Testis (tissue), 3 donors: ENCODE data around the gene RAB11A. TPM values are rescaled to one million over a fixed set of nuclear protein-coding genes. Genes with fewer than 3 reads are reported as not detected.
A peak's percentile ranks its signal among the peaks of the same experiment; 100 is the strongest.

Experiments
- DNase-seq: peaks from one replicate; pipeline ENCODE4 v3.0.0-alpha.2; 2019
- H3K27ac ChIP-seq, 2 donors: fragments of 200-600 bp; sonication (generic); one replicate each; pipeline ENCODE4 v1.5.1; 2019
- H3K27me3 ChIP-seq: fragments of 200-600 bp; sonication (generic); one replicate; pipeline ENCODE4 v1.5.1; 2019
- H3K36me3 ChIP-seq: fragments of 200-600 bp; sonication (generic); one replicate; pipeline ENCODE4 v1.5.1; 2017; ENCODE audit warnings: low read depth; ENCODE audit errors: missing control alignments
- H3K4me1 ChIP-seq: fragments of 200-600 bp; sonication (generic); one replicate; pipeline ENCODE4 v1.5.1; 2019
- H3K4me3 ChIP-seq, 2 donors: fragments of 200-600 bp; sonication (generic); one replicate each; pipeline ENCODE4 v1.5.1; 2017 to 2019
- H3K9me3 ChIP-seq: fragments of 200-600 bp; sonication (generic); one replicate; pipeline ENCODE4 v1.5.1; 2017
- CTCF ChIP-seq, 3 experiments: fragments of 450-650 bp in 2 of 3; fragments of 200-600 bp in 1 of 3; sonication (generic) in 1 of 3; IDR thresholded peaks; one replicate each; pipeline ENCODE4 v1.5.1; 2016 to 2019; ENCODE audit warnings: antibody characterized with exemption in 3 of 3, mild to moderate bottlenecking in 2 of 3, moderate library complexity in 1 of 3
- POLR2A ChIP-seq: fragments of 450-650 bp; IDR thresholded peaks from one replicate; pipeline ENCODE4 v1.6.1; 2017; ENCODE audit warnings: antibody characterized with exemption, mild to moderate bottlenecking, moderate library complexity
- WGBS, 2 donors: methylation state at CpG; one replicate each; pipeline ENCODE4 v1.1.5; 2018; 5-methylcytosine and 5-hydroxymethylcytosine counted together
- intact Hi-C: fragments of 100-400 bp; cut with DNase I; formaldehyde crosslinking; loops from one replicate; pipeline ENCODE4 v1.15.1; 2023; ENCODE audit warnings: low total_unique reads
- polyA plus RNA-seq: library from polyadenylated mRNA; stranded (reverse); fragments of 350-450 nt; fragmentation: Illumina TruSeq; extraction: RNeasy Lipid Tissue Mini Kit (QIAGEN cat#74804); gene quantifications from one replicate; pipeline ENCODE4 v1.2.3, GENCODE V29; 2014; ENCODE audit warnings: low read depth, low replicate concordance; ENCODE audit not compliant: insufficient read depth
- total RNA-seq, 2 donors: library from RNA; depleted of rRNA; stranded (reverse); fragments of >200 nt; gene quantifications; one replicate each; pipeline ENCODE4 v1.2.3, GENCODE V29; 2016

RAB11A gene
- total and polyA plus RNA-seq, 3 donors from 2014 or later = 221 to 546 (median 307) TPM

- DNase-seq = peak; percentile 85
- H3K36me3 ChIP-seq = no peaks in the 10 kb centered on the region
- H3K4me3 ChIP-seq = no peak overlapping the region
- no peak overlapping the region for H3K27ac ChIP-seq
- TF ChIP-seq POLR2A (no peak), CTCF (IDR thresholded peaks at IDR 0.05) (peak; percentile 45 to 63 (median 50))
- WGBS, 2 donors = 37 to 38% methylated on average over 5 to 16 of the region's 16 CpGs
- intact Hi-C loops = no loop called here
- H3K27me3 ChIP-seq = no peaks in the 10 kb centered on the region
- H3K9me3 ChIP-seq = no peaks in the 10 kb centered on the region
- peaks cover 6% of the 10 kb centered on the region for H3K4me1 ChIP-seq
These were observed 47.5 kb downstream of the RAB11A start for GRCh38 chr15:65916664-65917406.

- H3K36me3 ChIP-seq = no peaks in the 10 kb centered on the region
- TF ChIP-seq CTCF (IDR thresholded peaks at IDR 0.05) = no peak
- no peak for TF ChIP-seq POLR2A
- H3K4me3 ChIP-seq = no peak overlapping the region
- no peaks in the 10 kb centered on the region for H3K27me3 ChIP-seq
- WGBS, 2 donors = 84 to 91% methylated on average over 3 of the region's 3 CpGs
- DNase-seq = no peak
- no peak overlapping the region for H3K27ac ChIP-seq
- intact Hi-C loops = no loop called here
- peaks cover 11% of the 10 kb centered on the region for H3K4me1 ChIP-seq
- no peaks in the 10 kb centered on the region for H3K9me3 ChIP-seq
These were observed 48.1 kb downstream of the RAB11A start for GRCh38 chr15:65917407-65917756.

- intact Hi-C loops = no loop called here
- no peak for TF ChIP-seq POLR2A
- no peak for TF ChIP-seq CTCF (IDR thresholded peaks at IDR 0.05)
- H3K36me3 ChIP-seq = no peaks in the 10 kb centered on the region
- no peak overlapping the region for H3K4me3 ChIP-seq
- H3K27me3 ChIP-seq = no peaks in the 10 kb centered on the region
- WGBS, 2 donors = 87 to 96% methylated on average over 2 to 4 of the region's 4 CpGs
- DNase-seq = no peak
- no peak overlapping the region for H3K27ac ChIP-seq
- H3K9me3 ChIP-seq = no peaks in the 10 kb centered on the region
- H3K4me1 ChIP-seq = peaks cover 17% of the 10 kb centered on the region
These were observed 48.6 kb downstream of the RAB11A start for GRCh38 chr15:65917936-65918335.

GRCh38 chr15:65918357-65918920 lies 49.1 kb downstream of the RAB11A start:
- WGBS, 2 donors = 85 to 97% methylated on average over 3 of the region's 3 CpGs
- Histone ChIP-seq H3K4me1 (peaks cover 19% of the 10 kb centered on the region), H3K4me3 (no peak overlapping the region), H3K27me3 (no peaks in the 10 kb centered on the region), H3K36me3 (no peaks in the 10 kb centered on the region), H3K9me3 (no peaks in the 10 kb centered on the region), H3K27ac (no peak overlapping the region)
- TF ChIP-seq CTCF (IDR thresholded peaks at IDR 0.05) (no peak), POLR2A (no peak)
- intact Hi-C loops = no loop called here
- no peak for DNase-seq

GRCh38 chr15:65918945-65919344 lies 49.7 kb downstream of the RAB11A start:
- 94% methylated on average over 5 of the region's 5 CpGs for WGBS, 2 donors
- DNase-seq = no peak
- Histone ChIP-seq H3K9me3 (no peaks in the 10 kb centered on the region), H3K27ac (no peak overlapping the region), H3K36me3 (no peaks in the 10 kb centered on the region), H3K4me1 (peaks cover 19% of the 10 kb centered on the region), H3K27me3 (no peaks in the 10 kb centered on the region), H3K4me3 (no peak overlapping the region)
- no peak for TF ChIP-seq POLR2A
- no peak for TF ChIP-seq CTCF (IDR thresholded peaks at IDR 0.05)
- intact Hi-C loops = no loop called here
